ENCODE measurements around the gene ZBTB11.
"Not testable (repeated sequence)": the region's sequence is repeated elsewhere in the genome, so short reads cannot be mapped to it uniquely, and the experiment has no call there.

ZBTB11 gene

DNA sequence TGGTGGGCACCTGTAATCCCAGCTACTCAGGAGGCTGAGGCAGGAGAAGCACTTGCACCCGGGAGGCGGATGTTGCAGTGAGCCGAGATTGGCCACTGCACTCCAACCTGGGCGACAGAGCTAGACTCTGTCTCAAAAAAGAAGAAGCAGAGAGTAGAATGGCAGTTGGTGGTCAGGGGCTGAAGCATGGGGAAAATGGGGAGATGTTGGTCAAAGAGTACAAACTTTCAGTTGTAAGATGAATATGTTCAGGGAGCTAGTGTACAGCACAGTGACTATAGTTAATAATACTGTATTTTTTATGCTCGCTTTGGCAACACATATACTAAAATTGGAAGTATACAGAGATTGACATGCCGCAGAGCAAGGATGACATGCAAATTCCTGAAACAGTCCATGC, 61.4 kb downstream of the ZBTB11 start:
- DNase-seq (ENCODE audit: low read depth, low spot score), result no peak

GRCh38 chr3:101613014-101613413, 63.9 kb downstream of the ZBTB11 start:
- not testable (repeated sequence) for DNase-seq (ENCODE audit: low read depth, low spot score)

DNA sequence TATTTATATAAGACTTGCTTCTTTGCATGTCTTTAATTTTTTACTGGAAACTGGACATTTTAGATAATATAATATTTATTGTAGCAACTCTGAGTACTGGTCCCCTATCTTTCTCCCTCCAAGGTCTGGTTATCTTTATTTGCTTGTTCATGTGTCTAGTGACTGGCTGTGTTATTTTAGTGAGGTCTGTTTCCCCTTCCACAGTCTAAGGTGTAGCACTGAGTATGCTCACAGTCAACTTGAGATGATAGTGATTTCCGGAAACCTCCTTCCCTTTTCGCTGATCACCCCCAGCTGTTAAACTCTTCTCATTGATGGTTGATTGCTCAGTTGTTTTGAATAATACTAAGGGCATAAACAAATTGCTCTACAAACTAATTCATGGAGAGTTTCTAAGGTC, 65.9 kb downstream of the ZBTB11 start:
- DNase-seq (ENCODE audit: low read depth, low spot score), result no peak

GRCh38 chr3:101605398-101605797, 71.5 kb downstream of the ZBTB11 start:
- DNase-seq (ENCODE audit: low read depth, low spot score), result not testable (repeated sequence)

- DNase-seq (ENCODE audit: low read depth, low spot score), result no peak
These were observed 73.7 kb downstream of the ZBTB11 start for GRCh38 chr3:101603184-101603583.

GRCh38 chr3:101602731-101603130, 74.2 kb downstream of the ZBTB11 start:
- DNase-seq (ENCODE audit: low read depth, low spot score), result no peak

Data from brain pericyte (primary cell).